CD4-positive, alpha-beta T cell treated with Interferon gamma for 1 hour (primary cell): ENCODE results near the gene ZNF77.
"Not testable (repeated sequence)": the region's sequence is repeated elsewhere in the genome, so short reads cannot be mapped to it uniquely, and the experiment has no call there.

Experiments
- DNase-seq: peaks from one replicate; pipeline ENCODE4 v3.0.0-alpha.2; 2020

ZNF77 gene

GRCh38 chr19:2969104-2969504, 24.3 kb upstream of the ZNF77 start:
- peak; percentile 11 for DNase-seq

- DNase-seq, result no peak
Observed at GRCh38 chr19:2967972-2968371, 23.2 kb upstream of the ZNF77 start.

GRCh38 chr19:2964874-2965273, 20.1 kb upstream of the ZNF77 start:
- DNase-seq, result no peak

GRCh38 chr19:2963631-2964030, 18.9 kb upstream of the ZNF77 start:
- not testable (repeated sequence) for DNase-seq

GRCh38 chr19:2963122-2963521, 18.4 kb upstream of the ZNF77 start:
- no peak for DNase-seq

GRCh38 chr19:2962018-2962670, 17.4 kb upstream of the ZNF77 start:
- DNase-seq, result peak; percentile 28

- no peak for DNase-seq
Observed at GRCh38 chr19:2960120-2960519, 15.3 kb upstream of the ZNF77 start.

GRCh38 chr19:2957160-2957559, 12.4 kb upstream of the ZNF77 start:
- DNase-seq, result no peak

GRCh38 chr19:2952953-2953481, 8.2 kb upstream of the ZNF77 start:
- no peak for DNase-seq

- DNase-seq, result peak; percentile 100
Observed at GRCh38 chr19:2950286-2951124, 5.7 kb upstream of the ZNF77 start.

GRCh38 chr19:2949939-2950285, 5.1 kb upstream of the ZNF77 start:
- peak; percentile 2 for DNase-seq

GRCh38 chr19:2945575-2946184, 909 bp upstream of the ZNF77 start:
- no peak for DNase-seq

GRCh38 chr19:2944403-2944774, 382 bp downstream of the ZNF77 start:
- no peak for DNase-seq

GRCh38 chr19:2942928-2943640, 1.7 kb downstream of the ZNF77 start:
- DNase-seq, result no peak

GRCh38 chr19:2935863-2936262, 8.9 kb downstream of the ZNF77 start:
- not testable (repeated sequence) for DNase-seq

- DNase-seq, result no peak
Observed at GRCh38 chr19:2933490-2933910, 11.3 kb downstream of the ZNF77 start.

- DNase-seq, result no peak
Observed at GRCh38 chr19:2927032-2927430, 17.7 kb downstream of the ZNF77 start.

GRCh38 chr19:2926341-2927031, 18.3 kb downstream of the ZNF77 start:
- DNase-seq, result no peak

GRCh38 chr19:2923510-2923909, 21.3 kb downstream of the ZNF77 start:
- DNase-seq, result no peak

- DNase-seq, result no peak
Observed at GRCh38 chr19:2922987-2923386, 21.8 kb downstream of the ZNF77 start.

- DNase-seq, result no peak
Observed at GRCh38 chr19:2917275-2918184, 27.2 kb downstream of the ZNF77 start.
